Right atrium auricular region (tissue), 2 donors: ENCODE measurements around the gene ZNF341. TPM values are rescaled to one million over a fixed set of nuclear protein-coding genes. Genes with fewer than 3 reads are reported as not detected.

Source experiments
- DNase-seq: peaks from one replicate; pipeline ENCODE4 v3.0.0-alpha.2; 2019; ENCODE audit warnings: low spot score
- H3K27ac ChIP-seq, 2 donors: fragments of 200-600 bp; sonication (generic); 1 replicate in 1 of 2; 2 replicates in 1 of 2; pipeline ENCODE4 v1.5.1; 2016 to 2019
- H3K27me3 ChIP-seq, 2 donors: fragments of 200-600 bp; sonication (generic); one replicate each; pipeline versions ENCODE4 v1.5.1 to v1.6.0; 2017 to 2019
- H3K36me3 ChIP-seq: fragments of 200-600 bp; sonication (generic); one replicate; pipeline ENCODE4 v1.5.1; 2016
- H3K4me1 ChIP-seq, 2 donors: fragments of 200-600 bp; sonication (generic); one replicate each; pipeline versions ENCODE4 v1.5.1 to v1.6.0; 2017 to 2019
- H3K4me3 ChIP-seq, 2 donors: fragments of 200-600 bp; sonication (generic); 1 replicate in 1 of 2; 2 replicates in 1 of 2; pipeline ENCODE4 v1.5.1; 2017 to 2019; ENCODE audit warnings: mild to moderate bottlenecking in 1 of 2, moderate library complexity in 1 of 2
- H3K9me3 ChIP-seq, 2 donors: fragments of 200-600 bp; sonication (generic); one replicate each; pipeline ENCODE4 v1.5.1; 2019
- CTCF ChIP-seq, 2 donors: fragments of 200-600 bp; sonication (generic); IDR thresholded peaks; one replicate each; pipeline ENCODE4 v1.5.1; 2019; ENCODE audit warnings: antibody characterized with exemption in 2 of 2
- total RNA-seq, 2 donors: library from RNA; depleted of rRNA; stranded (reverse); fragments of >200 nt; gene quantifications; one replicate each; pipeline ENCODE4 v1.1.0, GENCODE V29; 2016

The ZNF341 gene
- total RNA-seq, 2 donors from 2014 or later: 1.0 to 1.8 TPM

DNA sequence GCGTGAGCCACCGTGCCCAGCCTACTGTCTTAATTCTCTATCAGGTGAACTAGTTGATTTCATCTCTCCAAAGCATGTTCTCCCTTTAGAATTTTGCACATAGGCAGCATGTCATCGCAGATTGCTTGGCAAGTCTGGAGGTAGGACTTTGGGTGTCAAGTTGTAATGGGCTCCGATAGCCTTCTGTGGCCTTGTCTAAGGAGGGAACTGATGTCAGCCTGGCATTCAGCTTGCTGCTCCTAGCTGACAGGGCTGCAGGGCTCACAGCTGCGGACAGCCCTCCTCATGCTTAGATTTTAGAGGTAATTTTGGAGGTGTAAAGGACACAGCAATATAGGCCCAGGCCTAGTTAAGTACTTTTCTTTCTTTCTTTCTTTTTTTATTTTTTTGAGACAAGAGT is 90.6 kb downstream of the ZNF341 start:
- Histone ChIP-seq H3K4me1 (peaks cover 0 to 90% of the 10 kb centered on the region in 2 donors), H3K4me3 (no peak overlapping the region), H3K36me3 (no peaks in the 10 kb centered on the region), H3K27me3 (no peaks in the 10 kb centered on the region), H3K9me3 (no peaks in the 10 kb centered on the region), H3K27ac (no peak overlapping the region)
- no peak for DNase-seq
- no peak for TF ChIP-seq CTCF (IDR thresholded peaks at IDR 0.05)

DNA sequence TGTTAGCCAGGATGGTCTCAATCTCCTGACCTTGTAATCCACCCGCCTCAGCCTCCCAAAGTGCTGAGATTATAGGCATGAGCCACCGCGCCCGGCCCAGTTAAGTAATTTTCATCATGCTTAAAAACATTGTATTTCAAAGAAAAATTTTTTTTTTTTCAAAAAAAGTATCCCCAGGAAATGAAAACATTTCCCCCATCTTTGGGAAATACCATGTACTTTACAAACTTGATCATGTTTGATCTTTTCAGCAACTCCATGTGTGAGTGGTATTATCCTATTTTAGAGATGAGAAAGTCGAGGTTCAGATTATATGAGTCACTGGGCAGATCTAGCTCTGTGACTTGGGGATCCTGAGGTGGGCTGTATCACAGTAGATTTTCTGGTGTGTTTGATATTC is 91.2 kb downstream of the ZNF341 start:
- Histone ChIP-seq H3K4me3 (no peak overlapping the region), H3K36me3 (no peaks in the 10 kb centered on the region), H3K27ac (no peak overlapping the region), H3K27me3 (no peaks in the 10 kb centered on the region), H3K4me1 (peaks cover 0 to 90% of the 10 kb centered on the region in 2 donors), H3K9me3 (no peaks in the 10 kb centered on the region)
- DNase-seq: no peak
- no peak for TF ChIP-seq CTCF (IDR thresholded peaks at IDR 0.05)

- DNase-seq: no peak
- TF ChIP-seq CTCF (IDR thresholded peaks at IDR 0.05): no peak
- Histone ChIP-seq H3K36me3 (no peaks in the 10 kb centered on the region), H3K27me3 (no peaks in the 10 kb centered on the region), H3K4me3 (no peak overlapping the region), H3K27ac (no peak overlapping the region), H3K9me3 (no peaks in the 10 kb centered on the region), H3K4me1 (peaks cover 0 to 90% of the 10 kb centered on the region in 2 donors)
Measured at GRCh38 chr20:33824852-33825251, 93.1 kb downstream of the ZNF341 start.

- Histone ChIP-seq H3K4me1 (peaks cover 0 to 90% of the 10 kb centered on the region in 2 donors), H3K9me3 (no peaks in the 10 kb centered on the region), H3K36me3 (no peaks in the 10 kb centered on the region), H3K27ac (no peak overlapping the region), H3K27me3 (no peaks in the 10 kb centered on the region), H3K4me3 (no peak overlapping the region)
- no peak for TF ChIP-seq CTCF (IDR thresholded peaks at IDR 0.05)
- no peak for DNase-seq
Measured at GRCh38 chr20:33825340-33826269, 93.8 kb downstream of the ZNF341 start.

GRCh38 chr20:33826270-33826897 is 94.6 kb downstream of the ZNF341 start:
- no peaks in the 10 kb centered on the region for H3K27me3 ChIP-seq
- no peak for TF ChIP-seq CTCF (IDR thresholded peaks at IDR 0.05)
- DNase-seq: no peak
- H3K4me3 ChIP-seq: no peak overlapping the region
- H3K4me1 ChIP-seq: peaks cover 0 to 82% of the 10 kb centered on the region in 2 donors
- no peaks in the 10 kb centered on the region for H3K36me3 ChIP-seq
- H3K27ac ChIP-seq: no peak overlapping the region
- no peaks in the 10 kb centered on the region for H3K9me3 ChIP-seq
